G401 (cell line): Measurements from ENCODE around the gene SPATA17. TPM values are rescaled to one million over a fixed set of nuclear protein-coding genes. Genes with fewer than 3 reads are reported as not detected.
A peak's percentile ranks its signal among the peaks of the same experiment; 100 is the strongest.

Experiments
- DNase-seq: peaks from one replicate; pipeline ENCODE4 v3.0.0-alpha.2; 2015; ENCODE audit warnings: low spot score
- in situ Hi-C: cut with HindIII; loops from 2 replicates; pipeline ENCODE4 v1.10.0; 2016; ENCODE audit warnings: low sequenced_read_pairs, mixed read lengths
- total RNA-seq: library from RNA; depleted of rRNA; stranded (reverse); fragments of >200 nt; shearing (Covaris generic); gene quantifications from 2 replicates; pipeline ENCODE4 v1.2.3, GENCODE V29; 2014

The SPATA17 gene
- total RNA-seq, 1 experiment from 2014 or later = 2.3 TPM

DNA sequence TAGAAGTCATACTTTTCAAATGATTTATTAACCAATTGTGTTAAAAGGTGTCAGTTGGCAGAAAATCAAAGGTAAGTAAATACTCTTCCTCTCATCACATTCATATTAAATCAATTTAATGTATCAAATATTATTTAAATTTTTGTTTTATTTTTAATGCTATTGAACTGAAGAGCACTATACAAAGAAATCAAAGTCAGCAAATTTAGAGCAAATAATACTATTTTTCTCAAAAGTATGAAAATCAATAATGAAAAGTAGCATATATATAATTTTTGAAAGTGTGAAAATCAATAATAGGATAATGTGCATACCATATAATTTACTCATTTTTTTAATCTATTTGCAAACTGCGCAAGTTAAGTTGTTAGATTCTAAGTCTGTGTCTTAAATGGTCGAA, 181.0 kb downstream of the SPATA17 start:
- DNase-seq = no peak
- in situ Hi-C loops = no loop called here

DNA sequence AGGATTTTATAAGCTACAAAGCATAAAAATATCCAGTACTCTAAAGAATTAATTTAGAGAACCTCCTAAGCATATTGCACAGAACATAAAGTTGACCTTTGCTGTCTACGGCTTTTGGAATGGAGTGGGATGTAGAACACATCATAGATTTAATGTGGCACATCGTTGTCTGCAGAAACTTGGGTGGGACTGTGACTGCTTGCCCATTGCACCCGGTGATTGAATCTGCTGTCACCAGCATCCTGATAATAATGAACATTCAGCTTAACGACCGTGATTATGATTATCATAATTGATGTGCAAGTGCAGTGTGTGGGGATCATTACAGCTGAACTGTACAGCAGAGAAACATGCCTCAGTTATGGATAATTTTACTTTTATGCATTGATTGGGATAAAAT, 181.9 kb downstream of the SPATA17 start:
- in situ Hi-C loops = no loop called here
- DNase-seq = no peak

- in situ Hi-C loops = no loop called here
- no peak for DNase-seq
These were observed 206.5 kb downstream of the SPATA17 start for GRCh38 chr1:217837691-217838090.

- no peak for DNase-seq
- in situ Hi-C loops = no loop called here
These were observed 208.0 kb downstream of the SPATA17 start for GRCh38 chr1:217839161-217839560.

- in situ Hi-C loops = no loop called here
- no peak for DNase-seq
These were observed 215.6 kb downstream of the SPATA17 start for GRCh38 chr1:217846733-217847132.

DNA sequence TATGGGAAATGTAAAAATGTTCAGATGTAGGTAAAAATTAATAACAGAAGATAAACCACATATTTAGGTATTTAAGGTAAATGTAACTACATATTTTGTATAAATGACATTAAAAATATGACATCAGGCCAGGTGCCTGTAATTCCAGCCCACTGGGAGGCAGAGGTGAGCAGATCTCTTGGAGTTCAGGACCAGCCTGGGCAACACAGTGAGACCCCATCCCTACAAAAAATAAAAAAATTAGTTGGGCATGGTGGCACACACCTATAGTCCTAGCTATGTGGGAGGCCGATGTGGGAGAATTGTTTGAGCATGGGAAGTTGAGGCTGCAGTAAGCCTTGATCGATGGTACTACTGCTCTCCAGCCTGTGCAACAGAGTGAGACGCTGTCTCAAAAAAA, 216.5 kb downstream of the SPATA17 start:
- in situ Hi-C loops = no loop called here
- DNase-seq = no peak

DNA sequence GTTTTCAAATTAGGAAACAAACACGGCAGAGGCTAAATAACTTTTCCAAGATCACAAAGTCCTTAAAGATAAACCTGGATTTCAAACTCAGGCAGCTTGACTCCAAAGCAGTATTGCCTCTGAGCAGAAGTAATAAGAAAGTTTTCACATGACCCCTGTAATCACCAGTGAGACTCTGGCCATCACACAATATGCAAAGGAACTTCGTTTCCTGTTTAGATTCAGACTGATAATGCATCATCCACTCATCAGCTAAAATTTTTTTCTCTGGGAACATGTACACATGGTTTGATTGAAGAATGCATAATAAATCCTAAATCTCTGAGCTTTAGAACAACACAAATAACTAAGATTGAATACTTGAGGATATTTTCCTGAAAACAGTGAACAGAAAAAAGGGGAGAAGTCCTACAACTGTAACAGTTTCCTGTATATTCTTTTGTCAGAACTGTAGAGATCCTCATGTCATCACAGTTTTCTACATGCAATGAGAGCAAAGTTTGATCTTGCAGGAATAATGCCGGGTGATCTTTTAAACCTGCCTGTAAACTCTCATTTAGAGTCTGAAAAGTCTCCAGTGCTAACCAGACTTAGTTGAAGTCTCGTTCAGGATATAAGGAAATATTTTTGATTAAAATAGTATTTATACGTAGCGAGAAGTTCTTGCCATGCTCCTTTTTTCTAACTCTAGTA, 225.3 kb downstream of the SPATA17 start:
- in situ Hi-C loops = no loop called here
- DNase-seq = no peak

- DNase-seq = peak; percentile 6
- in situ Hi-C loops = no loop called here
These were observed 225.9 kb downstream of the SPATA17 start for GRCh38 chr1:217857061-217857460.

DNA sequence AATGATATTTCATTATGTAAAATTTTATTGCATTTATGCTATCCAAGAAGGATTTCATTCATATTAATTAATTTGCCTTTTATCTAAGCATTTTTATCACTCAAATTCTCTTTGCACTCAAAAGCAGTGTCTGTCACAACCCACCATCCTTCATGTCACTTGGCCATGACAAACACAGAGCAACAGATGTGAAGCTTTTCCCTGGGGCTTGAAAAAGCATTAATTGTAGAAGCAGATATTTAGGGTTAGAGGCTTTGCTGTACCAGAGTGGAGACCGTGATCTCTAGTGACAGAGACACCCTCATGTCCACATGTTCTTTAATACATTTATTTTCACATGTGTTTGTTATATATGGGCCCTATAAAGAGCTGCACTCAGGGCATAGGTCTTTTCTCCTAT, 230.5 kb downstream of the SPATA17 start:
- no peak for DNase-seq
- in situ Hi-C loops = no loop called here

DNA sequence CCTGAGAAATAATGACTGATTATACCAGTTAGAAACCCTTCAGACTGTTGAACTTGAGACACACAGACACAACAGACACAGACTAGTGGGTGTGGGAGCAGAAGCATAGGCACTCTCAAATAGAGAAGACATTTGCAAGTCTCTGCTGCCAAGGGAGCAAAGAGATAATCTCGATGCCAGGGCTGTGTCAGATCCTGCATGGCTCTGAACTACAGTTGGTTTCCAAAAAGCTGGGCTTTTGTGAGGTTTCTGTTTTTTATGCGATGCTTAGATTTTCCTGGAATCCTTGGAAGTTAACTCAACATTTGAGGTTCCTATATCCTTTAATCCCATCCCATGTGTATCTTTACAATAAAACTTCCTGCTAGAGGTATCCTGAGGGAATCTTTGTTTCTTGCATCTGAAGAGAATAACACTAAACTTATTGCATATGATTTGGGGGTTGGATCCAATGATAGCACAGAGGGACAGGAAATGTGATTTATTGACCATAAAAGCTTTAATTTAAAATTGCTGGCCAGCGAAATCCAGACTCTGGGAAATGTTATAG, 236.4 kb downstream of the SPATA17 start:
- in situ Hi-C loops = no loop called here
- DNase-seq = no peak

DNA sequence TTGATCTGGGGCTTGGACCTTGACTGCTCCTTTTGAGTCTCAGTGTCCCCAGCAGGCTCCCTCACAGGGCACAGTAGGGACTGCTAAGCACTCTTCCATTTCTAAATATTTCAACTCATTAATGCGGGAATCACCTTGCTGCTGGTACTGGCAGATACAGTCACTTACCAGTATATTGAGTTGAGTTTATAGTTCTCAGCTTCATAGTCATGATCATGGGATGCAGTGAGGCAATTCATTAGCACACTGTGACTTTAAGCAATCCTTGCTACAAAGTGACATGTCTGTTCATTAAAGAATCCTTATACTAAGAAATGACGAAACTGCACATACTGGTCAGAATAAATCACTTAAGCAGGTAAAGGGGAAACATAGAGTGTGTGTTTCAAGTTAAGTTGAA, 240.8 kb downstream of the SPATA17 start:
- DNase-seq = no peak
- in situ Hi-C loops = no loop called here

- in situ Hi-C loops = no loop called here
These were observed 244.1 kb downstream of the SPATA17 start for GRCh38 chr1:217875229-217875628.

DNA sequence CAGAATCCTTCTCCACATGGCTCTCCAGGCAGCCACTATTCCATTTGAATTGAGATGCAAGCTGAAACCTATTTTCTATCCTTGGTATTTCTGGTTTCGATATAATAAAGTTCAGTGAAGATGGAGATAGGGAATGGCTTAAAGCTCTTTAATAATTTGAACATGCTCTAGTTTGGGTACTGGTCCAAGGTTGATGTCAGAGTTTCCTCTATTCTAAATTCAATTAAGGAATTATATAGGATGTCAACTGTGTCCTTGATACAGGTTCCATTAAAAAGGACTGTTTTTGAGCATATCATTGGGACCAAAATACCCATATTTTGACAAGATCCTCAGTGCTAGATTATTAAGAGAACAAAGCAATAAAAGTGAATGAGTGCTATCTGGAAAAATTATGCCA, 245.3 kb downstream of the SPATA17 start:
- in situ Hi-C loops = no loop called here
- no peak for DNase-seq

More at GRCh38 chr1:217875229-217875628, 244.1 kb downstream of the SPATA17 start:
- no peak for DNase-seq

DNA sequence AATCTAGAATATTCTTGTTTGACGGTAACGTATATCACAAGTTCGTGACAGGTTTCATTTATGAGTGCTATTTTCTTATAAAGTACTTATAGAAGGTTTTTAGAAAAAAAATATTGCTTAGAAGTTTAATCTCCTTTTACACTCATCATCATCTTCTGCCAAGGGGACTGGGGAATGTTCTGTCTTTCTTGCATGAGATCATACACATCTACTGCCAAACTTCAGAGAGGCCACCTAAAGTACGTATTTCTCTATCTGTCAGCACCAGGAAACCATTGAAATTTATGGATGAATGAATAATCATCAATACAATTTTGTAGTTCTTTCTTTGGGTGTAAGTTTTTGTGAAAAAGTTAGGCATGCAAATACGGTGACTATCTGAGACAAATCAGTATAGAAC, 245.8 kb downstream of the SPATA17 start:
- in situ Hi-C loops = no loop called here
- DNase-seq = no peak

DNA sequence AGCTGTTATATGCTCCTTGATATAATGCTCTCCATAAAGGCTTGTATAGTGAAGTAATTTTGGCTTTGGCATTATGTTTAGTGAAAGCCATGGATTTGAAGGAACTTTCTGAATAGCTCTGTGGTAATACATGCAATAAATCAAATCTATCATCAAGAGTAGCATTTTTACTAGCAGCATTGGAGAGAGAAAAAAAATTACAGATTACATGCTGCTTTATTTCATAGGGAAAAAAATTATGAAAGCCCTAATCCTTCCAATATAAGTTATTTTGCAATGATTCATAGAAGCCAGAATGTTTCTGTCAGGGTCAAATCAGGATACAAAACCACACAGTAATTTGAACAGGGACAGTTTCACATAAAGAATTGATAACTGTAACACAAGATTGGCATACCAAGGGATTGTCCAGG, 250.0 kb downstream of the SPATA17 start:
- in situ Hi-C loops = no loop called here
- DNase-seq = no peak

GRCh38 chr1:217881607-217882332, 250.6 kb downstream of the SPATA17 start:
- in situ Hi-C loops = no loop called here
- no peak for DNase-seq

DNA sequence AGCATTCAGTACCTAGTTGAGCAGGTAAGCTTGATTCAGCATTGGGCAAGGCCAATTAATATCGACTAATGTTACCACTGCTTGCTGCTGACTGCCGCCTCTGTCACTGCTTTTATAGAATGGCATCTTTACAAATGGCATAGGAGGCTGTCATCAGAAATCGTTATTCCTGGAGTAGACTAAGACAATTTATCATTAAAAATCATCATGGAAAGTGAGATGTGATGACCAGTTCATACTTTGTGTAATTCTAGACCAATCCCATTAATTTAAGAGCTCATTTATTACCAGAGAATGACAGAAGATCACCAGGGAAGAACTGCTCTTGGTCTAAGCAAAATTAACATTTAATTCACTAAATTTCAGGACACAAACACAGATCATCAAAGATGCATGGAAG, 254.0 kb downstream of the SPATA17 start:
- in situ Hi-C loops = no loop called here
- DNase-seq = no peak

- no peak for DNase-seq
- in situ Hi-C loops = no loop called here
These were observed 257.2 kb downstream of the SPATA17 start for GRCh38 chr1:217888328-217888727.

DNA sequence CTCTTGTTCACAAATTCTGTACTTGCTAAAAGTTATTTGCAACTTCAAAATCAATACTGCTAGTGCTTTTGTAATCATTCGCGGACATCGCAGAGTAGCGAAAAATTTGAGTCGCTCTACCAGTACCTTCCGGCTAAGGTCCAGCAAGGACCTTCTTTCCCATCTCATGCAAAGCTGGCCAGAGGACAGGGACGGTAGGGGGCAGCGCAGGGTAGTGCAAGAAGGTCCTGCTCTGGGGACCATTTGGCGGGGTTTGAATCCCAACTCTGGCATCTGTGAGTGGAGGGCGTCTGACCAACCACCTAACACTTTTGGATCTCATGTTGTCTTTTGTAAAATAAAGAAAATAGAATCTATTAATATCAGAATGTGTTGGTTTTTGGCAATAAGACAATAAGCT, 258.3 kb downstream of the SPATA17 start:
- in situ Hi-C loops = no loop called here

DNA sequence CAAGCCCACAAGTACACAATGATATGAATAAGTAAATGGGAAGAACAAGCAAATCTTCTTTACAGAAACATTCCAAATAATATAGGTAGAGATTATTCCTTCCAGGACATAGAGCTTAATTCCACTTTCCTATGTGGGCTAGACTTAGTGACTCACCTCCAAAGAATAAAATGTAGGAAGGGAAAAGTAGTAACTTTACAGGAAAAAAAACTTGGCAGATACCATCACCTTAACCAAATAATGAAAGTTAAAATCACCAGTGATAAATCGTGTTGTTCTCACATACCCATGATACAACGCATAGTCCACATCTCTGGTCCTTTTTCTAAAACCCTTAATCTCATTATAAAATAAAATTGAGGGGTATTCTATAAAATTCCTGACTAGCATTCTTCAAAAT, 260.8 kb downstream of the SPATA17 start:
- DNase-seq = no peak
- in situ Hi-C loops = no loop called here

More for the DNA sequence above, 258.3 kb downstream of the SPATA17 start:
- DNase-seq = no peak

DNA sequence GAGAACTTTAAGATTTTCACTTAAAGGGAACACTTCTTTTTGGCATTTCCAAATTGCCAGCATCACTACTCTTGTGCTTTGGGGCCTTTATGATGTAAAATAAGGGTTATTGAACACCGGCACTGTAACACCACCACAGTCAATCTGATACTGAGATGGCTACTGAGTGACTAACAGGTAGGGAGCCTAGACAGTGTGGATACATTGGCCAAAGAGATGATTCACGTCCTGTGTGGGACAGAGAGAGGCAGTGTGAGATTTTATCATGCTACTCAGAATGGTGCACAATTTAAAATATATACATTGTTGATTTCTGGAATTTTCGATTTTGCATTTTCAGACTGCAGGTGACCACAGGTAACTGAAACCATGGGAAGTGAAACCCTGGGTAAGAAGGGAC, 261.6 kb downstream of the SPATA17 start:
- in situ Hi-C loops = no loop called here
- DNase-seq = no peak
